H9 (cell line): ENCODE data around the gene FASTKD2. TPM values are rescaled to one million over a fixed set of nuclear protein-coding genes. Genes with fewer than 3 reads are reported as not detected.

ENCODE experiments used
- DNase-seq: peaks from one replicate; pipeline ENCODE4 v3.0.0-alpha.2; 2017
- H2AFZ ChIP-seq: one replicate; pipeline ENCODE4 v1.6.1; 2013; ENCODE audit warnings: mild to moderate bottlenecking, low read length, control low read depth, moderate library complexity
- H2AK5ac ChIP-seq: 2 replicates; pipeline ENCODE4 v1.6.1; 2013; ENCODE audit warnings: low read length, control low read depth, mixed read lengths; ENCODE audit not compliant: insufficient read length
- H2BK120ac ChIP-seq: one replicate; pipeline ENCODE4 v1.6.1; 2013; ENCODE audit warnings: low read depth, mild to moderate bottlenecking, low read length, control low read depth, inconsistent platforms; ENCODE audit not compliant: poor library complexity, severe bottlenecking
- H2BK12ac ChIP-seq: 2 replicates; pipeline ENCODE4 v1.6.1; 2013; ENCODE audit warnings: low read length, control low read depth, mixed read lengths, low read depth; ENCODE audit not compliant: insufficient read length
- H2BK15ac ChIP-seq: 2 replicates; pipeline ENCODE4 v1.6.1; 2013; ENCODE audit warnings: low read depth, low read length, control low read depth
- H2BK20ac ChIP-seq: one replicate; pipeline ENCODE4 v1.6.1; 2013; ENCODE audit warnings: low read depth, mild to moderate bottlenecking, low read length, control low read depth, inconsistent platforms; ENCODE audit not compliant: poor library complexity, severe bottlenecking
- H2BK5ac ChIP-seq: 2 replicates; pipeline ENCODE4 v1.6.1; 2013; ENCODE audit warnings: low read length, control low read depth, mixed read lengths; ENCODE audit not compliant: insufficient read length
- H3K14ac ChIP-seq: 2 replicates; pipeline ENCODE4 v1.6.1; 2013; ENCODE audit warnings: low read length, control low read depth; ENCODE audit not compliant: insufficient read depth
- H3K18ac ChIP-seq: 2 replicates; pipeline ENCODE4 v1.6.1; 2013; ENCODE audit warnings: low read depth, mild to moderate bottlenecking, mixed read lengths, low read length, control low read depth; ENCODE audit not compliant: insufficient read length
- H3K23ac ChIP-seq: 2 replicates; pipeline ENCODE4 v1.6.1; 2013; ENCODE audit warnings: low read length, control low read depth, mixed read lengths, low read depth; ENCODE audit not compliant: insufficient read length
- H3K23me2 ChIP-seq: 2 replicates; pipeline ENCODE4 v1.6.1; 2013; ENCODE audit warnings: low read depth, mild to moderate bottlenecking, mixed read lengths, low read length, control low read depth; ENCODE audit not compliant: insufficient read length, poor library complexity, severe bottlenecking
- H3K27ac ChIP-seq: 2 replicates; pipeline ENCODE4 v1.5.1; 2013; ENCODE audit warnings: low read length, control low read depth, mixed read lengths, low read depth; ENCODE audit not compliant: insufficient read length
- H3K27me3 ChIP-seq: 2 replicates; pipeline ENCODE4 v1.6.1; 2013; ENCODE audit warnings: low read length, control low read depth, inconsistent platforms; ENCODE audit not compliant: insufficient read depth
- H3K4ac ChIP-seq: 2 replicates; pipeline ENCODE4 v1.6.1; 2013; ENCODE audit warnings: low read depth, mild to moderate bottlenecking, control low read depth, inconsistent platforms, low read length, moderate library complexity
- H3K4me1 ChIP-seq: 2 replicates; pipeline ENCODE4 v1.6.1; 2013; ENCODE audit warnings: low read length, control low read depth, inconsistent platforms; ENCODE audit not compliant: insufficient read depth
- H3K4me2 ChIP-seq: 2 replicates; pipeline ENCODE4 v1.6.1; 2013; ENCODE audit warnings: low read length, control low read depth, mixed read lengths; ENCODE audit not compliant: insufficient read length, insufficient read depth
- H3K56ac ChIP-seq: 2 replicates; pipeline ENCODE4 v1.6.1; 2013; ENCODE audit warnings: low read depth, mild to moderate bottlenecking, mixed read lengths, low read length, control low read depth; ENCODE audit not compliant: insufficient read length
- H3K79me1 ChIP-seq: 2 replicates; pipeline ENCODE4 v1.6.1; 2013; ENCODE audit warnings: low read depth, mild to moderate bottlenecking, moderate library complexity, low read length, control low read depth, inconsistent platforms; ENCODE audit not compliant: insufficient read depth, poor library complexity, severe bottlenecking
- H3K79me2 ChIP-seq: 2 replicates; pipeline ENCODE4 v1.6.1; 2013; ENCODE audit warnings: low read length, control low read depth, inconsistent platforms; ENCODE audit not compliant: insufficient read depth
- H3K9ac ChIP-seq: 2 replicates; pipeline ENCODE4 v1.6.1; 2013; ENCODE audit warnings: low read length, control low read depth, mixed read lengths; ENCODE audit not compliant: insufficient read length; ENCODE audit errors: extremely low read depth
- H3K9me3 ChIP-seq: one replicate; pipeline ENCODE4 v1.6.1; 2013; ENCODE audit warnings: low read depth, low read length, inconsistent platforms; ENCODE audit not compliant: control insufficient read depth
- H3T11ph ChIP-seq: one replicate; pipeline ENCODE4 v1.6.1; 2013; ENCODE audit warnings: mild to moderate bottlenecking, low read length, control low read depth, inconsistent platforms
- H4K20me1 ChIP-seq: one replicate; pipeline ENCODE4 v1.6.1; 2013; ENCODE audit not compliant: control insufficient read depth, insufficient read length, insufficient read depth
- H4K5ac ChIP-seq: 2 replicates; pipeline ENCODE4 v1.6.1; 2013; ENCODE audit warnings: low read depth, mild to moderate bottlenecking, mixed read lengths, low read length, control low read depth; ENCODE audit not compliant: insufficient read length
- H4K8ac ChIP-seq: replicated peaks from 2 replicates; pipeline ENCODE4 v1.6.1; 2013; ENCODE audit warnings: low read length, control low read depth, mixed read lengths, low read depth; ENCODE audit not compliant: insufficient read length
- H4K91ac ChIP-seq: 2 replicates; pipeline ENCODE4 v1.6.1; 2013; ENCODE audit warnings: low read depth, mild to moderate bottlenecking, moderate library complexity, mixed read lengths, low read length, control low read depth; ENCODE audit not compliant: insufficient read length
- H3K27ac Mint-ChIP-seq, 3 experiments: 2 replicates in 2 of 3; 3 replicates in 1 of 3; pipeline ENCODE4 v1.8.0; 2020 to 2021; ENCODE audit warnings: mixed read lengths in 3 of 3, mild to moderate bottlenecking in 1 of 3, moderate library complexity in 1 of 3
- H3K27me3 Mint-ChIP-seq: 2 replicates; pipeline ENCODE4 v1.8.0; 2021; ENCODE audit warnings: low read depth, mild to moderate bottlenecking, moderate library complexity, mixed read lengths
- H3K36me3 Mint-ChIP-seq, 3 experiments: 2 replicates in 2 of 3; 3 replicates in 1 of 3; pipeline ENCODE4 v1.8.0; 2020 to 2021; ENCODE audit warnings: low read depth in 3 of 3, mixed read lengths in 3 of 3; ENCODE audit not compliant: insufficient read depth in 1 of 3
- H3K4me1 Mint-ChIP-seq, 2 experiments: 2 replicates each; pipeline ENCODE4 v1.8.0; 2020; ENCODE audit warnings: mixed read lengths in 2 of 2
- H3K4me3 Mint-ChIP-seq, 2 experiments: 2 replicates in 1 of 2; 3 replicates in 1 of 2; pipeline ENCODE4 v1.8.0; 2020 to 2021; ENCODE audit warnings: mild to moderate bottlenecking in 2 of 2, mixed read lengths in 2 of 2, moderate library complexity in 1 of 2
- H3K9me3 Mint-ChIP-seq, 2 experiments: 2 replicates in 1 of 2; 3 replicates in 1 of 2; pipeline ENCODE4 v1.8.0; 2020; ENCODE audit warnings: mild to moderate bottlenecking in 2 of 2, mixed read lengths in 2 of 2, moderate library complexity in 1 of 2
- CTCF ChIP-seq: fragments of 200-600 bp; sonication (generic); conservative IDR thresholded peaks from 3 replicates; pipeline ENCODE4 v1.8.0; 2021; ENCODE audit warnings: antibody characterized with exemption, mild to moderate bottlenecking
- WGBS: extraction: QIAGEN DNeasy Blood & Tissue Kit; methylation state at CpG from one replicate; pipeline ENCODE4 v1.1.7; 2013; ENCODE audit warnings: missing lambda C conversion rate, low lambda C conversion rate, mixed read lengths; ENCODE audit not compliant: insufficient read length; ENCODE audit errors: extremely low coverage; 5-methylcytosine and 5-hydroxymethylcytosine counted together
- total RNA-seq: library from RNA; stranded (reverse); gene quantifications from 2 replicates; pipeline ENCODE4 v1.2.1, GENCODE V29; 2021

The FASTKD2 gene
- total RNA-seq, 1 experiment from 2014 or later, result 39.2 TPM

- peaks cover 0 to 5% of the 10 kb centered on the region in 2 experiments; a peak in 2 of 4 replicates for H3K4me1 Mint-ChIP-seq
- Histone ChIP-seq H2AK5ac (no peak overlapping the region), H4K20me1 (no peaks in the 10 kb centered on the region), H3K14ac (no peak overlapping the region), H3K18ac (no peak overlapping the region), H3K23ac (no peak overlapping the region), H2BK5ac (no peak overlapping the region), H4K8ac (no peak overlapping the region), H3K56ac (no peak overlapping the region), H3K4me1 (no peaks in the 10 kb centered on the region), H4K5ac (no peak overlapping the region), H2BK15ac (no peak overlapping the region), H3K79me1 (no peaks in the 10 kb centered on the region), H3K27ac (no peak overlapping the region), H3K23me2 (no peaks in the 10 kb centered on the region), H2BK120ac (no peak overlapping the region), H3K4me2 (no peak overlapping the region), H2AFZ (no peak overlapping the region), H2BK12ac (no peak overlapping the region), H3T11ph (no peak overlapping the region), H3K4ac (no peak overlapping the region), H2BK20ac (no peak overlapping the region), H3K9ac (no peak overlapping the region), H3K9me3 (peaks cover 7% of the 10 kb centered on the region), H3K79me2 (no peaks in the 10 kb centered on the region), H4K91ac (no peak overlapping the region), H3K27me3 (no peaks in the 10 kb centered on the region)
- no CpG with 5 or more reads among the region's 3 CpGs for WGBS
- no peak overlapping the region for H3K27ac Mint-ChIP-seq
- no peaks in the 10 kb centered on the region for H3K27me3 Mint-ChIP-seq
- H3K9me3 Mint-ChIP-seq, result peaks cover 11 to 13% of the 10 kb centered on the region in 2 experiments; a peak in 3 of 5 replicates
- H3K4me3 Mint-ChIP-seq, result no peak overlapping the region
- peaks cover 9 to 18% (median 12%) of the 10 kb centered on the region in 3 experiments for H3K36me3 Mint-ChIP-seq
- no peak for TF ChIP-seq CTCF
- DNase-seq, result no peak
Observed at GRCh38 chr2:206833291-206833690, 67.9 kb downstream of the FASTKD2 start.
